Measurements from ENCODE around the gene SLPI. TPM values are rescaled to one million over a fixed set of nuclear protein-coding genes. Genes with fewer than 3 reads are reported as not detected.

The SLPI gene
- total and polyA plus RNA-seq, 8 donors, result 9.7 to 420 (median 138) TPM

- Histone ChIP-seq H3K36me3 (no peaks in the 10 kb centered on the region), H3K9me3 (peaks cover 5 to 18% (median 17%) of the 10 kb centered on the region in 4 donors), H3K4me3 (no peak overlapping the region), H3K27me3 (peaks cover 0 to 30% (median 0%) of the 10 kb centered on the region in 3 donors), H3K4me1 (peaks cover 0 to 6% (median 0%) of the 10 kb centered on the region in 4 donors), H3K27ac (no peak overlapping the region)
- TF ChIP-seq POLR2AphosphoS5 (IDR thresholded peaks at IDR 0.05), result no peak
- no peak for TF ChIP-seq EP300 (IDR thresholded peaks at IDR 0.05)
- TF ChIP-seq POLR2A (IDR thresholded peaks at IDR 0.05), result no peak
- TF ChIP-seq CTCF (IDR thresholded peaks at IDR 0.05), result no peak
- no peak for DNase-seq
- intact Hi-C loops (cut with DNase I; ENCODE audit: low total_unique reads), result no loop called here
- WGBS, 5 donors, result 73 to 88% (median 78%) methylated on average over 2 of the region's 2 CpGs
These were observed 16.2 kb downstream of the SLPI start for GRCh38 chr20:45238139-45238538.

- WGBS, 5 donors, result 57 to 67% (median 65%) methylated on average over 4 of the region's 4 CpGs
- peaks cover 0 to 21% (median 0%) of the 10 kb centered on the region in 3 donors for H3K27me3 ChIP-seq
- intact Hi-C loops (cut with DNase I; ENCODE audit: low total_unique reads), result no loop called here
- TF ChIP-seq POLR2A (IDR thresholded peaks at IDR 0.05), result no peak
- TF ChIP-seq CTCF (IDR thresholded peaks at IDR 0.05), result peak in 1 of 7 experiments; percentile 26
- no peak overlapping the region for H3K27ac ChIP-seq
- H3K36me3 ChIP-seq, result no peaks in the 10 kb centered on the region
- DNase-seq, result no peak
- H3K4me1 ChIP-seq, result no peaks in the 10 kb centered on the region
- H3K4me3 ChIP-seq, result no peak overlapping the region
- H3K9me3 ChIP-seq, result peaks cover 5 to 18% (median 17%) of the 10 kb centered on the region in 4 donors
These were observed 18.4 kb downstream of the SLPI start for GRCh38 chr20:45235995-45236394.

GRCh38 chr20:45230631-45231030 lies 23.7 kb downstream of the SLPI start:
- TF ChIP-seq CTCF (IDR thresholded peaks at IDR 0.05) (no peak), POLR2AphosphoS5 (IDR thresholded peaks at IDR 0.05) (no peak), POLR2A (IDR thresholded peaks at IDR 0.05) (no peak), EP300 (IDR thresholded peaks at IDR 0.05) (no peak)
- 63 to 79% (median 67%) methylated on average over 9 of the region's 9 CpGs for WGBS, 5 donors
- intact Hi-C loops (cut with DNase I; ENCODE audit: low total_unique reads), result no loop called here

GRCh38 chr20:45229264-45230056 lies 24.9 kb downstream of the SLPI start:
- H3K27ac ChIP-seq, result no peak overlapping the region
- intact Hi-C loops (cut with DNase I; ENCODE audit: low total_unique reads), result no loop called here
- peaks cover 0 to 17% (median 10%) of the 10 kb centered on the region in 3 donors for H3K27me3 ChIP-seq
- no peaks in the 10 kb centered on the region for H3K36me3 ChIP-seq
- 48 to 57% (median 53%) methylated on average over 11 to 18 of the region's 18 CpGs for WGBS, 5 donors
- no peak overlapping the region for H3K4me3 ChIP-seq
- DNase-seq, result peak; percentile 20 to 63
- no peak for TF ChIP-seq POLR2A (IDR thresholded peaks at IDR 0.05)
- peak in 4 of 7 experiments; percentile 25 to 50 (median 32) for TF ChIP-seq CTCF (IDR thresholded peaks at IDR 0.05)
- TF ChIP-seq EP300 (IDR thresholded peaks at IDR 0.05), result no peak
- H3K9me3 ChIP-seq, result peaks cover 0 to 5% (median 4%) of the 10 kb centered on the region in 4 donors
- H3K4me1 ChIP-seq, result peaks cover 0 to 7% (median 0%) of the 10 kb centered on the region in 4 donors

More at GRCh38 chr20:45230631-45231030, 23.7 kb downstream of the SLPI start:
- H3K27ac ChIP-seq, result no peak overlapping the region
- H3K36me3 ChIP-seq, result no peaks in the 10 kb centered on the region
- H3K27me3 ChIP-seq, result peaks cover 0 to 21% (median 6%) of the 10 kb centered on the region in 3 donors
- peaks cover 0 to 7% (median 0%) of the 10 kb centered on the region in 4 donors for H3K4me1 ChIP-seq
- no peak for DNase-seq
- peaks cover 5 to 15% (median 13%) of the 10 kb centered on the region in 4 donors for H3K9me3 ChIP-seq
- no peak overlapping the region for H3K4me3 ChIP-seq
